IMR-90 (cell line): ENCODE results near the gene GPR160. TPM values are rescaled to one million over a fixed set of nuclear protein-coding genes. Genes with fewer than 3 reads are reported as not detected.

Source experiments
- ATAC-seq: fragments of 200-7000 bp; cut with Tn5 transposase; 2 replicates; pipeline ENCODE4 v1.9.1; 2020; ENCODE audit warnings: low read depth, mild to moderate bottlenecking, moderate library complexity
- BruUV-seq: library from RNA; stranded (reverse); fragments of 400-500 nt; replicated peaks from 2 replicates; lab custom pipeline; 2021; lab: Mats Ljungman, UMichigan
- CTCF ChIA-PET: fragments of 300-600 bp; formaldehyde crosslinking; extraction: SDS; loops from one replicate; lab custom pipeline; 2021; ENCODE audit warnings: antibody characterized with exemption; lab: Yijun Ruan, JAX
- POLR2A ChIA-PET: fragments of 300-600 bp; sonication (Branson Sonifier 250); formaldehyde crosslinking; loops from one replicate; lab custom pipeline; 2022; ENCODE audit warnings: antibody characterized with exemption; ENCODE audit not compliant: unreplicated experiment; lab: Charles Lee
- DNase-seq: peaks from one replicate; pipeline ENCODE4 v3.0.0; 2013
- H2AFZ ChIP-seq: replicated peaks from 2 replicates; pipeline ENCODE3; 2013; ENCODE audit warnings: low read length, mild to moderate bottlenecking; ENCODE audit not compliant: poor library complexity
- H2AK5ac ChIP-seq: 2 replicates; pipeline ENCODE4 v1.6.1; 2013; ENCODE audit warnings: low read depth, low read length, inconsistent platforms
- H2AK9ac ChIP-seq: replicated peaks from 2 replicates; pipeline ENCODE3; 2013; ENCODE audit warnings: mild to moderate bottlenecking, low read depth, low read length, moderate library complexity; ENCODE audit not compliant: poor library complexity
- H2BK120ac ChIP-seq: 2 replicates; pipeline ENCODE4 v1.6.1; 2013; ENCODE audit warnings: low read depth, low read length, inconsistent platforms
- H2BK15ac ChIP-seq: 3 replicates; pipeline ENCODE4 v1.6.1; 2013; ENCODE audit warnings: low read depth, low read length, inconsistent platforms
- H2BK20ac ChIP-seq: 2 replicates; pipeline ENCODE4 v1.6.1; 2013; ENCODE audit warnings: low read depth, mild to moderate bottlenecking, inconsistent platforms, low read length, moderate library complexity
- H2BK5ac ChIP-seq: 2 replicates; pipeline ENCODE4 v1.6.1; 2013; ENCODE audit warnings: mild to moderate bottlenecking, low read depth, low read length, inconsistent platforms; ENCODE audit not compliant: poor library complexity, severe bottlenecking
- H3K14ac ChIP-seq: replicated peaks from 2 replicates; pipeline ENCODE4 v1.6.1; 2013; ENCODE audit warnings: low read depth, low read length, inconsistent platforms
- H3K18ac ChIP-seq: 2 replicates; pipeline ENCODE4 v1.6.1; 2013; ENCODE audit warnings: low read depth, low read length, control low read depth
- H3K23ac ChIP-seq: 2 replicates; pipeline ENCODE4 v1.6.1; 2013; ENCODE audit warnings: low read depth, low read length, inconsistent platforms
- H3K27ac ChIP-seq: 2 replicates; pipeline ENCODE4 v1.5.1; 2013; ENCODE audit warnings: mild to moderate bottlenecking, control low read depth, low read length; ENCODE audit not compliant: insufficient read depth
- H3K27me3 ChIP-seq: 2 replicates; pipeline ENCODE4 v1.6.1; 2013; ENCODE audit warnings: low read length; ENCODE audit not compliant: control insufficient read depth, insufficient read depth
- H3K36me3 ChIP-seq: 2 replicates; pipeline ENCODE4 v1.6.1; 2013; ENCODE audit warnings: low read length, mixed read lengths; ENCODE audit not compliant: control insufficient read depth, insufficient read depth
- H3K4ac ChIP-seq: 2 replicates; pipeline ENCODE4 v1.6.1; 2013; ENCODE audit warnings: low read depth, low read length, inconsistent platforms
- H3K4me1 ChIP-seq: 2 replicates; pipeline ENCODE4 v1.6.1; 2013; ENCODE audit warnings: low read length, mixed read lengths; ENCODE audit not compliant: control insufficient read depth, insufficient read depth
- H3K4me2 ChIP-seq: 2 replicates; pipeline ENCODE4 v1.6.1; 2013; ENCODE audit warnings: low read depth, mild to moderate bottlenecking, control low read depth, low read length, moderate library complexity
- H3K4me3 ChIP-seq: 2 replicates; pipeline ENCODE4 v1.5.1; 2013; ENCODE audit warnings: low read depth, mild to moderate bottlenecking, control low read depth, low read length, moderate library complexity; ENCODE audit not compliant: insufficient read depth
- H3K56ac ChIP-seq: 2 replicates; pipeline ENCODE4 v1.6.1; 2013; ENCODE audit warnings: low read length, inconsistent platforms; ENCODE audit not compliant: insufficient read depth; ENCODE audit errors: extremely low read depth
- H3K79me1 ChIP-seq, 2 experiments: 2 replicates each; pipeline ENCODE4 v1.6.1; 2013; ENCODE audit warnings: low read length in 2 of 2, inconsistent platforms in 1 of 2, low read depth in 1 of 2
- H3K9ac ChIP-seq: 2 replicates; pipeline ENCODE4 v1.6.1; 2013; ENCODE audit warnings: low read depth, low read length, control low read depth
- H3K9me1 ChIP-seq: 2 replicates; pipeline ENCODE4 v1.6.1; 2013; ENCODE audit warnings: low read length, inconsistent platforms; ENCODE audit not compliant: insufficient read depth
- H3K9me3 ChIP-seq: 2 replicates; pipeline ENCODE4 v1.6.1; 2013; ENCODE audit warnings: low read length; ENCODE audit not compliant: control insufficient read depth, insufficient read depth
- H4K20me1 ChIP-seq: 2 replicates; pipeline ENCODE4 v1.6.1; 2013; ENCODE audit warnings: low read length, inconsistent platforms; ENCODE audit not compliant: insufficient read depth
- H4K5ac ChIP-seq: 2 replicates; pipeline ENCODE4 v1.6.1; 2013; ENCODE audit warnings: mild to moderate bottlenecking, low read depth, low read length, control low read depth
- H4K8ac ChIP-seq, 2 experiments: 2 replicates each; pipeline ENCODE4 v1.6.1; 2013; ENCODE audit warnings: low read depth in 2 of 2, low read length in 2 of 2, control low read depth in 1 of 2, inconsistent platforms in 1 of 2
- H4K91ac ChIP-seq: 2 replicates; pipeline ENCODE4 v1.6.1; 2013; ENCODE audit warnings: low read depth, low read length, inconsistent platforms; ENCODE audit not compliant: insufficient read depth
- FOS ChIP-seq: fragments of 150-350 bp; IDR thresholded peaks from 2 replicates; pipeline ENCODE4 v1.6.1; 2016; ENCODE audit warnings: low read depth, low read length
- MAFK ChIP-seq: IDR thresholded peaks from 2 replicates; pipeline ENCODE4 v1.6.1; 2012; ENCODE audit warnings: low read depth, low read length, improper control_type of control experiment
- MXI1 ChIP-seq: IDR thresholded peaks from 2 replicates; pipeline ENCODE4 v1.6.1; 2012; ENCODE audit warnings: low read depth, mild to moderate bottlenecking, low read length, moderate library complexity, borderline replicate concordance
- NFE2L2 ChIP-seq: fragments of 150-350 bp; IDR thresholded peaks from 2 replicates; pipeline ENCODE4 v1.6.1; 2016; ENCODE audit warnings: low read depth, mild to moderate bottlenecking, low read length
- POLR2A ChIP-seq: IDR thresholded peaks from 2 replicates; pipeline ENCODE4 v1.6.1; 2012; ENCODE audit warnings: mild to moderate bottlenecking, low read depth, low read length
- RCOR1 ChIP-seq: IDR thresholded peaks from 2 replicates; pipeline ENCODE4 v1.6.1; 2012; ENCODE audit warnings: mild to moderate bottlenecking, low read length, improper control_type of control experiment; ENCODE audit not compliant: insufficient replicate concordance
- SMC3 ChIP-seq: fragments of 150-350 bp; IDR thresholded peaks from 2 replicates; pipeline ENCODE4 v1.6.1; 2016; ENCODE audit warnings: low read depth, mild to moderate bottlenecking, antibody characterized with exemption, low read length, moderate library complexity
- WGBS, 2 experiments: methylation state at CpG; one replicate each; pipeline versions ENCODE4 v1.1.5 to v1.1.7; 2013; ENCODE audit warnings: missing lambda C conversion rate in 2 of 2; ENCODE audit not compliant: insufficient read length in 1 of 2; ENCODE audit errors: extremely low coverage in 2 of 2; 5-methylcytosine and 5-hydroxymethylcytosine counted together
- dilution Hi-C: fragments of 300-500 bp; cut with HindIII; formaldehyde crosslinking; loops from one replicate; pipeline ENCODE4 v1.14.3; 2018; ENCODE audit warnings: low sequenced_read_pairs; ENCODE audit not compliant: unreplicated experiment
- in situ Hi-C: fragments of 300-500 bp; cut with MboI; formaldehyde crosslinking; loops from 3 replicates; pipeline ENCODE4 v1.14.3; 2019; ENCODE audit warnings: low sequenced_read_pairs, inconsistent platforms, mixed read lengths
- intact Hi-C: fragments of 100-400 bp; cut with micrococcal nuclease; formaldehyde crosslinking; loops from 2 replicates; pipeline ENCODE4 v1.10.0; 2022
- polyA plus RNA-seq, 3 experiments: library from polyadenylated mRNA; depleted of rRNA; stranded (reverse); fragments of >200 nt; gene quantifications; 2 replicates each; pipeline ENCODE4 v1.2.3, GENCODE V29; 2012; ENCODE audit warnings: low replicate concordance in 1 of 3
- total RNA-seq: library from RNA; depleted of rRNA; stranded (reverse); fragments of >200 nt; gene quantifications from 2 replicates; pipeline ENCODE4 v1.2.3, GENCODE V29; 2012
- TF ChIP-seq, protein P1 (sequence below): conservative IDR thresholded peaks from 2 replicates; pipeline ENCODE4 v1.5.1; 2012; ENCODE audit warnings: mild to moderate bottlenecking, low read depth, low read length, improper control_type of control experiment
- TF ChIP-seq, protein P2 (sequence below): fragments of 150-350 bp; IDR thresholded peaks from 2 replicates; pipeline ENCODE4 v1.6.1; 2016; ENCODE audit warnings: low read depth, mild to moderate bottlenecking, low read length, moderate library complexity, borderline replicate concordance

Gene GPR160
- total and polyA plus RNA-seq, 2 of the 4 experiments (the other 2 are of a cell fraction): 0.09 to 0.18 TPM

DNA sequence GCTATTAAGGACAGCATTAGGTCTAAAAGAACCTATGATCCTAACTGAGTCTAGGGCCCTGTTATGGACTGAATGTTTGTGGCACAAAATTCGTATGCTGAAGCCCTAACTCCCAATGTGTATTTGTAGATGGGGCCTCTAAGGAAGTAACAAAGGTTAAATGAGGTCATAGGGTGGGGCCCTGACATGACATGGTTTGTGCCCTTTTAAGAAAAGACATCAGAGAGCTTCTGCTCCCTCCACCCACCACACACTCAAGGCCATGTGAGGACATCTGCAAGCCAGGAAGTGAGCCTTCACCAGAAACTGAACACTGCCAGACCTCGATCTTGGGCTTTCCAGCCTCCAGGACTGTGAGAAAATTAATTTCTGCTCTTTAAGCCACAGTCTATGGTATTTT is 94.5 kb downstream of the GPR160 start:
- H3K79me1 ChIP-seq: peaks cover 25 to 35% of the 10 kb centered on the region in 2 experiments
- H3K36me3 ChIP-seq: peaks cover 28% of the 10 kb centered on the region
- no peak overlapping the region for H2AK5ac ChIP-seq
- no peak overlapping the region for H4K91ac ChIP-seq
- dilution Hi-C loops: no loop called here
- DNase-seq (no peak), ATAC-seq (no peak)
- no peak overlapping the region for H3K27ac ChIP-seq
- no peak overlapping the region for H2BK5ac ChIP-seq
- no peak overlapping the region for H3K4me3 ChIP-seq
- H3K18ac ChIP-seq: no peak overlapping the region
- intact Hi-C loops: no loop called here
- H3K56ac ChIP-seq: no peak overlapping the region
- H3K4me2 ChIP-seq: no peak overlapping the region
- no peak overlapping the region for H3K23ac ChIP-seq
- peaks cover 2% of the 10 kb centered on the region for H3K4me1 ChIP-seq
- in situ Hi-C loops: no loop called here
- no peak overlapping the region for H2AFZ ChIP-seq
- POLR2A ChIA-PET: no interaction called here
- no peak overlapping the region for H3K9ac ChIP-seq
- no peak overlapping the region for H2BK20ac ChIP-seq
- WGBS, 2 experiments: 60% methylated on average over 1 of the region's 2 CpGs; no CpG with 5 or more reads in 1 of the 2 experiments
- H2AK9ac ChIP-seq: no peak overlapping the region
- BruUV-seq: no TSS peak
- TF ChIP-seq, protein P1, sequence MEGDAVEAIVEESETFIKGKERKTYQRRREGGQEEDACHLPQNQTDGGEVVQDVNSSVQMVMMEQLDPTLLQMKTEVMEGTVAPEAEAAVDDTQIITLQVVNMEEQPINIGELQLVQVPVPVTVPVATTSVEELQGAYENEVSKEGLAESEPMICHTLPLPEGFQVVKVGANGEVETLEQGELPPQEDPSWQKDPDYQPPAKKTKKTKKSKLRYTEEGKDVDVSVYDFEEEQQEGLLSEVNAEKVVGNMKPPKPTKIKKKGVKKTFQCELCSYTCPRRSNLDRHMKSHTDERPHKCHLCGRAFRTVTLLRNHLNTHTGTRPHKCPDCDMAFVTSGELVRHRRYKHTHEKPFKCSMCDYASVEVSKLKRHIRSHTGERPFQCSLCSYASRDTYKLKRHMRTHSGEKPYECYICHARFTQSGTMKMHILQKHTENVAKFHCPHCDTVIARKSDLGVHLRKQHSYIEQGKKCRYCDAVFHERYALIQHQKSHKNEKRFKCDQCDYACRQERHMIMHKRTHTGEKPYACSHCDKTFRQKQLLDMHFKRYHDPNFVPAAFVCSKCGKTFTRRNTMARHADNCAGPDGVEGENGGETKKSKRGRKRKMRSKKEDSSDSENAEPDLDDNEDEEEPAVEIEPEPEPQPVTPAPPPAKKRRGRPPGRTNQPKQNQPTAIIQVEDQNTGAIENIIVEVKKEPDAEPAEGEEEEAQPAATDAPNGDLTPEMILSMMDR: no peak
- TF ChIP-seq FOS (no peak), POLR2A (no peak), RCOR1 (no peak), MAFK (no peak), SMC3 (no peak), NFE2L2 (no peak), MXI1 (no peak)
- TF ChIP-seq, protein P2, sequence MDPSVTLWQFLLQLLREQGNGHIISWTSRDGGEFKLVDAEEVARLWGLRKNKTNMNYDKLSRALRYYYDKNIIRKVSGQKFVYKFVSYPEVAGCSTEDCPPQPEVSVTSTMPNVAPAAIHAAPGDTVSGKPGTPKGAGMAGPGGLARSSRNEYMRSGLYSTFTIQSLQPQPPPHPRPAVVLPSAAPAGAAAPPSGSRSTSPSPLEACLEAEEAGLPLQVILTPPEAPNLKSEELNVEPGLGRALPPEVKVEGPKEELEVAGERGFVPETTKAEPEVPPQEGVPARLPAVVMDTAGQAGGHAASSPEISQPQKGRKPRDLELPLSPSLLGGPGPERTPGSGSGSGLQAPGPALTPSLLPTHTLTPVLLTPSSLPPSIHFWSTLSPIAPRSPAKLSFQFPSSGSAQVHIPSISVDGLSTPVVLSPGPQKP: no peak
- H2BK15ac ChIP-seq: no peak overlapping the region
- H3K9me1 ChIP-seq: 0 out of 2 replicates have a peak, but pooled peaks cover 6% of the 10 kb centered on the region
- no peak overlapping the region for H3K4ac ChIP-seq
- no peak overlapping the region for H4K8ac ChIP-seq
- CTCF ChIA-PET: no interaction called here
- no peak overlapping the region for H2BK120ac ChIP-seq
- no peak overlapping the region for H4K5ac ChIP-seq
- peaks cover 3% of the 10 kb centered on the region for H3K9me3 ChIP-seq
- no peaks in the 10 kb centered on the region for H4K20me1 ChIP-seq
- no peaks in the 10 kb centered on the region for H3K27me3 ChIP-seq
- no peak overlapping the region for H3K14ac ChIP-seq
